Ovary (tissue), 9 donors: Measurements from ENCODE around the gene GATB. TPM values are rescaled to one million over a fixed set of nuclear protein-coding genes. Genes with fewer than 3 reads are reported as not detected.

Experiments
- DNase-seq, 5 donors: peaks; one replicate each; pipeline ENCODE4 v3.0.0-alpha.2; 2019 to 2020
- H3K27ac ChIP-seq, 2 donors: fragments of 200-600 bp; one replicate each; pipeline versions ENCODE4 v1.5.1 to v1.8.0; 2019 to 2022
- H3K27me3 ChIP-seq: fragments of 200-600 bp; one replicate; pipeline ENCODE4 v1.8.0; 2022
- H3K36me3 ChIP-seq: fragments of 200-600 bp; sonication (generic); one replicate; pipeline ENCODE4 v1.5.1; 2019
- H3K4me1 ChIP-seq: one replicate; pipeline ENCODE4 v1.8.1; 2013; ENCODE audit warnings: mild to moderate bottlenecking, moderate library complexity; ENCODE audit not compliant: insufficient read depth
- H3K4me3 ChIP-seq: fragments of 200-600 bp; sonication (generic); one replicate; pipeline ENCODE4 v1.5.1; 2017
- H3K9me3 ChIP-seq, 2 donors: fragments of 200-600 bp in 1 of 2; sonication (generic) in 1 of 2; one replicate each; pipeline versions ENCODE4 v1.5.1 to v1.8.1; 2013 to 2019; ENCODE audit warnings: mild to moderate bottlenecking in 1 of 2, moderate library complexity in 1 of 2
- CTCF ChIP-seq, 3 donors: fragments of 450-650 bp in 2 of 3; fragments of 200-600 bp in 1 of 3; IDR thresholded peaks; one replicate each; pipeline versions ENCODE4 v1.5.1 to v1.8.0; 2016 to 2022; ENCODE audit warnings: antibody characterized with exemption in 3 of 3, mild to moderate bottlenecking in 1 of 3
- EP300 ChIP-seq: sonication (generic); formaldehyde crosslinking; IDR thresholded peaks from one replicate; pipeline ENCODE4 v1.6.1; 2017; ENCODE audit warnings: antibody characterized with exemption
- POLR2A ChIP-seq: fragments of 450-650 bp; IDR thresholded peaks from one replicate; pipeline ENCODE4 v1.6.1; 2017; ENCODE audit warnings: antibody characterized with exemption, mild to moderate bottlenecking, moderate library complexity
- WGBS, 3 donors: extraction: QIAGEN DNeasy Blood & Tissue Kit in 1 of 3; methylation state at CpG; one replicate each; pipeline versions ENCODE4 v1.1.5 to v1.1.7; 2013 to 2017; 5-methylcytosine and 5-hydroxymethylcytosine counted together
- intact Hi-C, 4 donors: fragments of 100-400 bp; cut with DNase I; formaldehyde crosslinking; loops; one replicate each; pipeline versions ENCODE4 v1.11.0 to v1.15.1; 2022 to 2023
- polyA plus RNA-seq, 2 donors: library from polyadenylated mRNA; stranded (reverse); fragments of 200-250 nt in 1 of 2; fragments of 350-450 nt in 1 of 2; fragmentation: Illumina TruSeq in 1 of 2; extraction: RNeasy Lipid Tissue Mini Kit (QIAGEN cat#74804) in 1 of 2; gene quantifications; one replicate each; pipeline ENCODE4 v1.2.3, GENCODE V29; 2013 to 2014
- total RNA-seq, 7 donors: library from RNA; depleted of rRNA in 2 of 7; stranded (reverse); fragments of >200 nt in 2 of 7; fragmentation: NEBNext Ultra II Directional in 3 of 7; extraction: Animal tissue kit (Norgen Biotek cat#: 25700) in 3 of 7; gene quantifications; one replicate each; pipeline versions ENCODE4 v1.1.0 to v1.2.4, GENCODE V29; 2016 to 2023
- donor health status: DM: no; HTN: no; CAD: no; lungs with moderate emphysema.
- donor health status: DM: no; HTN: no; CAD: no.
- donor health status: Bipolar disorder and iron deficiency.
- donor health status: DM: yes; HTN: yes; CAD: no.
- donor health status: DM: no; HTN: no; CAD: no.
- donor health status: DM: yes; HTN: yes; CAD: no.

GATB gene
- total and polyA plus RNA-seq, 9 donors: 10.0 to 21.3 (median 13.0) TPM

GRCh38 chr4:151641167-151641566, 119.6 kb downstream of the GATB start:
- Histone ChIP-seq H3K4me1 (no peaks in the 10 kb centered on the region), H3K27me3 (no peaks in the 10 kb centered on the region), H3K4me3 (no peak overlapping the region), H3K9me3 (no peaks in the 10 kb centered on the region), H3K36me3 (no peaks in the 10 kb centered on the region), H3K27ac (no peak overlapping the region)
- 82 to 85% (median 82%) methylated on average over 2 of the region's 2 CpGs for WGBS, 3 donors
- no peak for DNase-seq
- TF ChIP-seq CTCF (IDR thresholded peaks at IDR 0.05) (no peak), EP300 (no peak), POLR2A (no peak)
- intact Hi-C loops: no loop called here

- Histone ChIP-seq H3K36me3 (no peaks in the 10 kb centered on the region), H3K9me3 (no peaks in the 10 kb centered on the region), H3K4me3 (no peak overlapping the region), H3K27me3 (no peaks in the 10 kb centered on the region), H3K27ac (no peak overlapping the region), H3K4me1 (no peaks in the 10 kb centered on the region)
- WGBS, 3 donors: 61 to 83% (median 70%) methylated on average over 1 of the region's 1 CpG
- intact Hi-C loops: no loop called here
- TF ChIP-seq CTCF (IDR thresholded peaks at IDR 0.05): no peak
- TF ChIP-seq POLR2A: no peak
- no peak for TF ChIP-seq EP300
- no peak for DNase-seq
These were observed 120.4 kb downstream of the GATB start for GRCh38 chr4:151640381-151640780.

GRCh38 chr4:151638295-151638858, 122.4 kb downstream of the GATB start:
- WGBS, 3 donors: 64 to 68% (median 67%) methylated on average over 1 of the region's 1 CpG
- TF ChIP-seq EP300 (no peak), POLR2A (no peak), CTCF (IDR thresholded peaks at IDR 0.05) (no peak)
- H3K36me3 ChIP-seq: no peaks in the 10 kb centered on the region
- H3K9me3 ChIP-seq: no peaks in the 10 kb centered on the region
- intact Hi-C loops: no loop called here
- DNase-seq: no peak
- H3K4me3 ChIP-seq: no peak overlapping the region
- no peak overlapping the region for H3K27ac ChIP-seq
- H3K27me3 ChIP-seq: no peaks in the 10 kb centered on the region
- no peaks in the 10 kb centered on the region for H3K4me1 ChIP-seq

DNA sequence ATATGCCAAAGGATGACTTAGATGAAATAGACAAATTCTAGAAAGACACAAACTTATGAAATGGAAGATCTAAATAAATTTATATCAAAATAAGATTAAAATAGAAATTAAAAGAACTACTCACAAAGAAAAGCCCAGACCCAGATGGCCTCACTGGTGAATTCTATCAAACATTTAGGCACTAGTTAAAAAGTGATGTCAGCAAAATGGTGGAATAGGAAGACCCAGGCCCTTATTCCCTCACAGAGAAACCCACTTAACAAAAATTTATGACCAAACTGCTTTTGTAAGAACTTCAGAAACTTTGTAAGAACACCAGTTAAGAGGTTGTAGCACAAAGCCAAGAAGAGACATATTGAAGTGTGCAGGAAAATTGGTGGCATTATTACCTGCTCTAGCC, 129.5 kb downstream of the GATB start:
- H3K4me3 ChIP-seq: no peak overlapping the region
- no peaks in the 10 kb centered on the region for H3K9me3 ChIP-seq
- intact Hi-C loops: no loop called here
- H3K27me3 ChIP-seq: no peaks in the 10 kb centered on the region
- no peaks in the 10 kb centered on the region for H3K4me1 ChIP-seq
- no peak for DNase-seq
- no peaks in the 10 kb centered on the region for H3K36me3 ChIP-seq
- TF ChIP-seq POLR2A (no peak), EP300 (no peak), CTCF (IDR thresholded peaks at IDR 0.05) (no peak)
- no peak overlapping the region for H3K27ac ChIP-seq
